Choroid plexus epithelial cell (primary cell): ENCODE measurements around the gene THEMIS2.
A peak's percentile ranks its signal among the peaks of the same experiment; 100 is the strongest.
"Not testable (repeated sequence)": the region's sequence is repeated elsewhere in the genome, so short reads cannot be mapped to it uniquely, and the experiment has no call there.

Experiments used
- DNase-seq: peaks from one replicate; pipeline ENCODE4 v3.0.0-alpha.2; 2010; ENCODE audit warnings: low read depth
- H3K4me3 ChIP-seq: 2 replicates; pipeline ENCODE4 v1.5.1; 2011; ENCODE audit warnings: low read depth, mild to moderate bottlenecking, control low read depth, low read length, moderate library complexity
- CTCF ChIP-seq: conservative IDR thresholded peaks from 2 replicates; pipeline ENCODE4 v1.5.1; 2011; ENCODE audit warnings: low read depth, mild to moderate bottlenecking, control low read depth, inconsistent platforms, low read length, moderate library complexity

Gene THEMIS2

GRCh38 chr1:27832762-27833161 is 39.6 kb upstream of the THEMIS2 start:
- no peak overlapping the region for H3K4me3 ChIP-seq
- no peak for TF ChIP-seq CTCF
- peak; percentile 41 for DNase-seq

- H3K4me3 ChIP-seq = no peak overlapping the region
- TF ChIP-seq CTCF = no peak
- DNase-seq = no peak
These were observed 38.9 kb upstream of the THEMIS2 start for GRCh38 chr1:27833470-27833869.

- DNase-seq = no peak
- TF ChIP-seq CTCF = no peak
- H3K4me3 ChIP-seq = no peak overlapping the region
These were observed 37.3 kb upstream of the THEMIS2 start for GRCh38 chr1:27835046-27835445.

GRCh38 chr1:27835501-27835900 is 36.8 kb upstream of the THEMIS2 start:
- H3K4me3 ChIP-seq = no peak overlapping the region
- DNase-seq = no peak
- no peak for TF ChIP-seq CTCF

GRCh38 chr1:27849951-27850350 is 22.4 kb upstream of the THEMIS2 start:
- DNase-seq = no peak
- no peak for TF ChIP-seq CTCF
- H3K4me3 ChIP-seq = no peak overlapping the region

- DNase-seq = no peak
- no peak overlapping the region for H3K4me3 ChIP-seq
- no peak for TF ChIP-seq CTCF
These were observed 17.3 kb upstream of the THEMIS2 start for GRCh38 chr1:27855085-27855484.

GRCh38 chr1:27856561-27857343 is 15.6 kb upstream of the THEMIS2 start:
- no peak for DNase-seq
- H3K4me3 ChIP-seq = no peak overlapping the region
- TF ChIP-seq CTCF = no peak

GRCh38 chr1:27857552-27857951 is 14.8 kb upstream of the THEMIS2 start:
- not testable (repeated sequence) for DNase-seq, H3K4me3 ChIP-seq
